Measurements from ENCODE around the gene PLXNB2.

DNA sequence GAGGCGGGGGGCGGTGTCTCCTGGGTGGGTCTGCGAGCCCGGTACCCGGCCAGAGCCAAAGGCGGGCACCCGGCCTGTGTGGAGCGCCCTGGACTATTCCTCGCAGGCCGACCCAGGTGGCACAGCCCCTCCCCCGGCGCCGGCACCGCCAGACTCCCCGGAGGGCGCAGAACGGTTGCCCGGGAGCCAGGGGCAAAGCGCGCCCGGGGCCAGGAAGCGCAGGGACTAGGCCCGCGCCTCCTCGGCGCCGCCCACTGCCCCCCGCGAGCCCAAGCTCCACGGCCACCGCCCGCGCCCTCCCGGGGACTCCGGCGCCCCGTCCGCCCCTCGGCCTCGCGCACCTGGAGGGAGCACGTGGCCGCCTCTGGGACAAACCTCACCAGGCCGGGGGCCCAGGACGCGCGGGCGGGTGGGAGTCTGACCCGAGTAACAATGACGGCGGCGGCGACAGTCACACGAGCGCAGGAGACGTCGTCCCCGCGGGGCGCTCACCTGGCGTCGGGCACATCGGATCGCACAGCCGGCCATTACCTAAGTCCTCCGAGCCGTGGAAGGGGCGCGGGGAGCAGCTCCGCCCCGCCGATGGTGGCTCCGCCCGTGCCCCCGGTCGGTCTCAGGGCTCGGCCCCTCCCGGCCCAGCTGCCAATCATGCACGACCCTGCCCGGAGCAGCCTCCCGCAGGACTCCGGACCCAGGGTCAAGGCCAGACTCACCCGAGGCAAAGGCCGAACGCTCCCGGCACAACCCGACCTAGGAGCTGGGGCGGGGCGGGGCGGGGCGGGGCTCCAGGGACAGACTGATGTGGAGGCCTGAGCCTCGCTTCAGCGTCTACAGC is 7.4 kb downstream of the PLXNB2 start:
- TF ChIP-seq TAF1 (IDR thresholded peaks at IDR 0.05; ENCODE audit: low read depth, low read length) (no peak), POLR2AphosphoS5 (IDR thresholded peaks at IDR 0.05; ENCODE audit: low read depth, low read length) (no peak), POLR2A (IDR thresholded peaks at IDR 0.05; ENCODE audit: low read depth, low read length) (no peak), SPI1 (IDR thresholded peaks at IDR 0.05; ENCODE audit: low read depth, low read length) (no peak), POU2F2 (IDR thresholded peaks at IDR 0.05; ENCODE audit: low read depth, low read length) (no peak)

All from GM12891 (cell line).